ENCODE measurements around the gene GRIN2C. TPM values are rescaled to one million over a fixed set of nuclear protein-coding genes. Genes with fewer than 3 reads are reported as not detected.

Gene GRIN2C
- total and polyA plus RNA-seq, 9 of the 15 experiments (the other 6 are each of a cell fraction or from before 2014, with no cell fraction given): under 0.01 to 0.33 (median 0.10) TPM; not detected in 2

GRCh38 chr17:74864866-74865395, 5.2 kb upstream of the GRIN2C start (continued):
- TF ChIP-seq CEBPB (tag; IDR thresholded peaks at IDR 0.05) (peak; percentile 57), ZFX (CRISPR knock-in tag; IDR thresholded peaks at IDR 0.05) (peak; percentile 48; the same call in 1 of the 2 replicates), XRCC5 (IDR thresholded peaks at IDR 0.05; ENCODE audit: low read depth, low read length) (peak; percentile 94), EP400 (IDR thresholded peaks at IDR 0.05) (no peak), MAZ (CRISPR knock-in tag; conservative IDR thresholded peaks at IDR 0.05 in 1 of 2, IDR thresholded peaks at IDR 0.05 in 1 of 2) (peak; percentile 40 to 47; a peak in 1 of 4 replicates), NEUROD1 (IDR thresholded peaks at IDR 0.05; ENCODE audit: borderline replicate concordance, low read depth, low read length, partially characterized antibody) (peak; percentile 24), USF1 (CRISPR knock-in tag; IDR thresholded peaks at IDR 0.05) (peak; percentile 33; the same call in 1 of the 2 replicates), YY1 (IDR thresholded peaks at IDR 0.05; ENCODE audit: borderline replicate concordance in 1 of 3, control insufficient read depth in 1 of 3, extremely low read depth in 1 of 3, insufficient read depth in 3 of 3, insufficient read length in 1 of 3, insufficient replicate concordance in 2 of 3, low read depth in 1 of 3, low read length in 2 of 3) (peak in 2 of 3 experiments; percentile 50 to 70), DEAF1 (CRISPR knock-in tag; IDR thresholded peaks at IDR 0.05) (peak; percentile 58; the same call in 1 of the 2 replicates), ZKSCAN1 (IDR thresholded peaks at IDR 0.05; ENCODE audit: low read depth, low read length) (0 out of 2 replicates have a peak, but pooled peaks have one; percentile 24)
- TF ChIP-seq, protein P1, sequence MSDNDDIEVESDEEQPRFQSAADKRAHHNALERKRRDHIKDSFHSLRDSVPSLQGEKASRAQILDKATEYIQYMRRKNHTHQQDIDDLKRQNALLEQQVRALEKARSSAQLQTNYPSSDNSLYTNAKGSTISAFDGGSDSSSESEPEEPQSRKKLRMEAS (CRISPR knock-in tag; IDR thresholded peaks at IDR 0.05): peak; percentile 51
- TF ChIP-seq, protein P2, sequence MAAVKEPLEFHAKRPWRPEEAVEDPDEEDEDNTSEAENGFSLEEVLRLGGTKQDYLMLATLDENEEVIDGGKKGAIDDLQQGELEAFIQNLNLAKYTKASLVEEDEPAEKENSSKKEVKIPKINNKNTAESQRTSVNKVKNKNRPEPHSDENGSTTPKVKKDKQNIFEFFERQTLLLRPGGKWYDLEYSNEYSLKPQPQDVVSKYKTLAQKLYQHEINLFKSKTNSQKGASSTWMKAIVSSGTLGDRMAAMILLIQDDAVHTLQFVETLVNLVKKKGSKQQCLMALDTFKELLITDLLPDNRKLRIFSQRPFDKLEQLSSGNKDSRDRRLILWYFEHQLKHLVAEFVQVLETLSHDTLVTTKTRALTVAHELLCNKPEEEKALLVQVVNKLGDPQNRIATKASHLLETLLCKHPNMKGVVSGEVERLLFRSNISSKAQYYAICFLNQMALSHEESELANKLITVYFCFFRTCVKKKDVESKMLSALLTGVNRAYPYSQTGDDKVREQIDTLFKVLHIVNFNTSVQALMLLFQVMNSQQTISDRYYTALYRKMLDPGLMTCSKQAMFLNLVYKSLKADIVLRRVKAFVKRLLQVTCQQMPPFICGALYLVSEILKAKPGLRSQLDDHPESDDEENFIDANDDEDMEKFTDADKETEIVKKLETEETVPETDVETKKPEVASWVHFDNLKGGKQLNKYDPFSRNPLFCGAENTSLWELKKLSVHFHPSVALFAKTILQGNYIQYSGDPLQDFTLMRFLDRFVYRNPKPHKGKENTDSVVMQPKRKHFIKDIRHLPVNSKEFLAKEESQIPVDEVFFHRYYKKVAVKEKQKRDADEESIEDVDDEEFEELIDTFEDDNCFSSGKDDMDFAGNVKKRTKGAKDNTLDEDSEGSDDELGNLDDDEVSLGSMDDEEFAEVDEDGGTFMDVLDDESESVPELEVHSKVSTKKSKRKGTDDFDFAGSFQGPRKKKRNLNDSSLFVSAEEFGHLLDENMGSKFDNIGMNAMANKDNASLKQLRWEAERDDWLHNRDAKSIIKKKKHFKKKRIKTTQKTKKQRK (IDR thresholded peaks at IDR 0.05; ENCODE audit: borderline replicate concordance, low read depth, low read length): no peak
- TF ChIP-seq, protein P3, sequence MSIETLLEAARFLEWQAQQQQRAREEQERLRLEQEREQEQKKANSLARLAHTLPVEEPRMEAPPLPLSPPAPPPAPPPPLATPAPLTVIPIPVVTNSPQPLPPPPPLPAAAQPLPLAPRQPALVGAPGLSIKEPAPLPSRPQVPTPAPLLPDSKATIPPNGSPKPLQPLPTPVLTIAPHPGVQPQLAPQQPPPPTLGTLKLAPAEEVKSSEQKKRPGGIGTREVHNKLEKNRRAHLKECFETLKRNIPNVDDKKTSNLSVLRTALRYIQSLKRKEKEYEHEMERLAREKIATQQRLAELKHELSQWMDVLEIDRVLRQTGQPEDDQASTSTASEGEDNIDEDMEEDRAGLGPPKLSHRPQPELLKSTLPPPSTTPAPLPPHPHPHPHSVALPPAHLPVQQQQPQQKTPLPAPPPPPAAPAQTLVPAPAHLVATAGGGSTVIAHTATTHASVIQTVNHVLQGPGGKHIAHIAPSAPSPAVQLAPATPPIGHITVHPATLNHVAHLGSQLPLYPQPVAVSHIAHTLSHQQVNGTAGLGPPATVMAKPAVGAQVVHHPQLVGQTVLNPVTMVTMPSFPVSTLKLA (conservative IDR thresholded peaks at IDR 0.05): 0 out of 4 replicates have a peak, but pooled peaks of 1 of the 2 experiments have one; percentile 23

All from K562 (cell line).